HepG2 (cell line): ENCODE data around the gene ZNF302. TPM values are rescaled to one million over a fixed set of nuclear protein-coding genes. Genes with fewer than 3 reads are reported as not detected.
A peak's percentile ranks its signal among the peaks of the same experiment; 100 is the strongest.

Experiments
- CBX1 ChIP-seq: IDR thresholded peaks from one replicate; pipeline ENCODE4 v1.6.1; 2016; ENCODE audit warnings: antibody characterized with exemption, low read depth
- HCFC1 ChIP-seq: fragments of 150-350 bp; IDR thresholded peaks from 2 replicates; pipeline ENCODE4 v1.6.1; 2014; ENCODE audit warnings: low read depth, low read length
- HNF1A ChIP-seq, 2 experiments: sonication (generic) in 1 of 2; formaldehyde crosslinking in 1 of 2; IDR thresholded peaks; 2 replicates each; pipeline versions ENCODE4 v1.4.0 to v1.6.1; 2016 to 2020; ENCODE audit warnings: borderline replicate concordance in 1 of 2, low read depth in 1 of 2, mild to moderate bottlenecking in 1 of 2, missing genetic modification reagents in 1 of 2
- SATB2 ChIP-seq: sonication (generic); formaldehyde crosslinking; IDR thresholded peaks from 2 replicates; pipeline ENCODE4 v1.5.0; 2020; ENCODE audit warnings: missing genetic modification reagents
- STAT6 ChIP-seq: sonication (generic); formaldehyde crosslinking; IDR thresholded peaks from 2 replicates; pipeline ENCODE4 v1.4.0; 2020; ENCODE audit warnings: missing genetic modification reagents, mild to moderate bottlenecking, borderline replicate concordance
- SUZ12 ChIP-seq: fragments of 150-350 bp; IDR thresholded peaks from 2 replicates; pipeline ENCODE4 v1.6.1; 2014; ENCODE audit warnings: low read depth, low read length
- THAP11 ChIP-seq: IDR thresholded peaks from 2 replicates; pipeline ENCODE4 v1.6.1; 2016; ENCODE audit warnings: missing biosample characterization, missing genetic modification reagents
- ZBED4 ChIP-seq: sonication (generic); formaldehyde crosslinking; IDR thresholded peaks from 2 replicates; pipeline ENCODE4 v1.4.0; 2020; ENCODE audit warnings: missing genetic modification reagents, borderline replicate concordance
- ZBTB21 ChIP-seq: sonication (generic); formaldehyde crosslinking; IDR thresholded peaks from 2 replicates; pipeline ENCODE4 v1.4.0; 2020; ENCODE audit warnings: missing genetic modification reagents
- ZMAT3 ChIP-seq: sonication (generic); formaldehyde crosslinking; conservative IDR thresholded peaks from 2 replicates; pipeline ENCODE4 v1.7.0; 2021; ENCODE audit warnings: missing genetic modification reagents
- ZNF230 ChIP-seq: sonication (generic); formaldehyde crosslinking; IDR thresholded peaks from 2 replicates; pipeline ENCODE4 v1.4.0; 2020; ENCODE audit warnings: mild to moderate bottlenecking, missing genetic modification reagents
- ZNF276 ChIP-seq: sonication (generic); formaldehyde crosslinking; IDR thresholded peaks from 2 replicates; pipeline ENCODE4 v1.4.0; 2020; ENCODE audit warnings: mild to moderate bottlenecking, low read depth, missing genetic modification reagents
- ZNF329 ChIP-seq: sonication (generic); formaldehyde crosslinking; IDR thresholded peaks from 2 replicates; pipeline ENCODE4 v1.9.0; 2021; ENCODE audit warnings: low read depth, mild to moderate bottlenecking, missing genetic modification reagents
- ZNF510 ChIP-seq: sonication (generic); formaldehyde crosslinking; IDR thresholded peaks from 2 replicates; pipeline ENCODE4 v1.4.0; 2020; ENCODE audit warnings: low read depth, mild to moderate bottlenecking, missing genetic modification reagents
- ZNF674 ChIP-seq: sonication (generic); formaldehyde crosslinking; IDR thresholded peaks from 2 replicates; pipeline ENCODE4 v1.5.0; 2020; ENCODE audit warnings: low read depth, mild to moderate bottlenecking, missing genetic modification reagents
- polyA plus RNA-seq, 8 experiments: library from polyadenylated mRNA; depleted of rRNA in 3 of 8; stranded (reverse) in 7 of 8; unstranded in 1 of 8; fragments of >200 nt; fragmentation: Illumina TruSeq in 4 of 8; extraction: Trizol in 4 of 8; gene quantifications; 2 replicates each; pipeline versions ENCODE4 v1.2.1 to v1.2.3, GENCODE V29; 2011 to 2016; ENCODE audit warnings: low read depth in 4 of 8, missing spikeins in 1 of 8, mixed read lengths in 1 of 8; ENCODE audit not compliant: insufficient read depth in 1 of 8
- total RNA-seq, 5 experiments: library from RNA; depleted of rRNA; stranded (reverse); fragments of >200 nt; fragmentation: Illumina TruSeq; extraction: Trizol; gene quantifications; 2 replicates each; pipeline ENCODE4 v1.2.3, GENCODE V29; 2016; ENCODE audit warnings: low read depth in 1 of 5

Gene ZNF302
- total and polyA plus RNA-seq, 2 of the 13 experiments (the other 11 are each of a cell fraction or from before 2014, with no cell fraction given): not detected

GRCh38 chr19:34733746-34734536 is 56.5 kb downstream of the ZNF302 start, which contains the start of gene ZNF181 (continued):
- no peak for TF ChIP-seq SATB2
- TF ChIP-seq ZNF230 (CRISPR knock-in tag): peak; percentile 31; the same call in 1 of the 2 replicates
- TF ChIP-seq ZMAT3 (CRISPR knock-in tag): peak; percentile 50; the same call in 1 of the 2 replicates
- TF ChIP-seq CBX1: no peak
- TF ChIP-seq STAT6 (CRISPR knock-in tag): peak; percentile 82; the same call in 1 of the 2 replicates
- TF ChIP-seq ZNF510: 0 out of 2 replicates have a peak, but pooled peaks have one; percentile 61
- no peak for TF ChIP-seq ZBTB21
- no peak for TF ChIP-seq HNF1A (IDR thresholded peaks at IDR 0.05; ENCODE audit: low read depth)
- peak; percentile 56; the same call in 1 of the 2 replicates for TF ChIP-seq HNF1A (CRISPR knock-in tag; IDR thresholded peaks at IDR 0.05; ENCODE audit: borderline replicate concordance)
- no peak for TF ChIP-seq ZNF674
- peak; percentile 69; the same call in 1 of the 2 replicates for TF ChIP-seq ZBED4 (CRISPR knock-in tag)
- peak; percentile 60; the same call in 1 of the 2 replicates for TF ChIP-seq ZNF329
- no peak for TF ChIP-seq ZNF276
- peak; percentile 75 for TF ChIP-seq HCFC1
- TF ChIP-seq SUZ12: peak; percentile 42
- TF ChIP-seq THAP11 (CRISPR knock-in tag): peak; percentile 97
